Sigmoid colon (tissue), 4 donors: ENCODE measurements around the gene ACVR1.

ENCODE experiments used
- CTCF ChIP-seq, 4 experiments: fragments of 450-650 bp in 3 of 4; fragments of 200-600 bp in 1 of 4; IDR thresholded peaks; one replicate each; pipeline ENCODE4 v1.5.1; 2016 to 2019; ENCODE audit warnings: antibody characterized with exemption in 4 of 4, mild to moderate bottlenecking in 3 of 4, moderate library complexity in 2 of 4
- EP300 ChIP-seq, 4 donors: sonication (generic); formaldehyde crosslinking; IDR thresholded peaks; one replicate each; pipeline ENCODE4 v1.6.1; 2017; ENCODE audit warnings: antibody characterized with exemption in 4 of 4
- POLR2A ChIP-seq, 2 donors: fragments of 450-650 bp; IDR thresholded peaks; one replicate each; pipeline ENCODE4 v1.6.1; 2016; ENCODE audit warnings: antibody characterized with exemption in 2 of 2, mild to moderate bottlenecking in 2 of 2, moderate library complexity in 2 of 2
- POLR2AphosphoS5 ChIP-seq, 4 donors: sonication (generic); formaldehyde crosslinking; IDR thresholded peaks; one replicate each; pipeline ENCODE4 v1.6.1; 2017; ENCODE audit warnings: antibody characterized with exemption in 4 of 4

- TF ChIP-seq CTCF (IDR thresholded peaks at IDR 0.05) (no peak), POLR2A (IDR thresholded peaks at IDR 0.05) (no peak), POLR2AphosphoS5 (IDR thresholded peaks at IDR 0.05) (no peak), EP300 (IDR thresholded peaks at IDR 0.05) (no peak)
Measured at GRCh38 chr2:157784823-157785175, 91.3 kb downstream of the ACVR1 start.
